ENCODE measurements around the gene MEN1. TPM values are rescaled to one million over a fixed set of nuclear protein-coding genes. Genes with fewer than 3 reads are reported as not detected.

Gene MEN1
- total and polyA plus RNA-seq, 9 of the 15 experiments (the other 6 are each of a cell fraction or from before 2014, with no cell fraction given): 3.4 to 57.2 (median 19.3) TPM

GRCh38 chr11:64757549-64758329 is 52.6 kb downstream of the MEN1 start:
- CTCF ChIA-PET (ENCODE audit: low intra/inter-chr PET ratio): interaction anchor here (0.6 kb wide), 1 partner anchor 99 kb away, joined by 4 read pairs; no protein-coding TSS in a partner anchor
- Histone ChIP-seq H3K79me2 (ENCODE audit: control insufficient read depth, insufficient read depth, low read length) (no peaks in the 10 kb centered on the region), H3K27ac (ENCODE audit: extremely low read depth, low read depth, low read length) (no peak overlapping the region), H3K9me1 (ENCODE audit: control insufficient read depth, insufficient read depth, low read length) (peaks cover 3% of the 10 kb centered on the region), H3K4me3 (no peak overlapping the region), H3K36me3 (ENCODE audit: control insufficient read depth, insufficient read depth, low read length) (peaks cover 10% of the 10 kb centered on the region; the same call in 1 of the 3 replicates), H3K27me3 (ENCODE audit: control insufficient read depth in 2 of 2, insufficient read depth in 2 of 2, low read length in 2 of 2) (no peaks in the 10 kb centered on the region), H2AFZ (ENCODE audit: low read depth, low read length) (no peak overlapping the region), H3K4me1 (replicated peaks in 1 of 2; ENCODE audit: control insufficient read depth in 2 of 2, insufficient read depth in 2 of 2, low read length in 2 of 2) (peaks cover 17 to 79% of the 10 kb centered on the region in 2 experiments), H3K9ac (ENCODE audit: insufficient read depth in 1 of 2, low read depth in 2 of 2, low read length in 2 of 2) (no peak overlapping the region), H3K9me3 (replicated peaks; ENCODE audit: control insufficient read depth, insufficient read depth, low read depth, low read length) (no peaks in the 10 kb centered on the region), H4K20me1 (replicated peaks; ENCODE audit: control insufficient read depth, insufficient read depth, low read length) (peaks cover 7% of the 10 kb centered on the region), H3K4me2 (ENCODE audit: insufficient read depth, low read length) (no peak overlapping the region)
- in situ Hi-C loops (cut with MboI) (no loop called here), intact Hi-C loops (cut with micrococcal nuclease) (no loop called here)
- FAIRE-seq (no peak), ATAC-seq (no peak), DNase-seq (ENCODE audit: extremely low read depth in 1 of 4, low spot score in 3 of 4) (no peak)
- POLR2A ChIA-PET: interaction anchor here (0.6 to 1.4 kb wide), 2 partner anchors 8 to 17 kb away, joined by 3 to 4 read pairs; no protein-coding TSS in a partner anchor
- BruUV-seq (replicated peaks): no TSS peak
- 74% methylated on average over 12 of the region's 19 CpGs for WGBS (ENCODE audit: insufficient coverage, low coverage, missing lambda C conversion rate)
- no peak for TF ChIP-seq HBP1 (CRISPR knock-in tag; IDR thresholded peaks at IDR 0.05)
- TF ChIP-seq CAMTA2 (CRISPR knock-in tag; conservative IDR thresholded peaks at IDR 0.05): no peak
- TF ChIP-seq SETDB1 (IDR thresholded peaks at IDR 0.05; ENCODE audit: low read length): no peak
- peak; percentile 66 to 79; a peak in 3 of 4 replicates for TF ChIP-seq KDM1A (IDR thresholded peaks at IDR 0.05)
- no peak for TF ChIP-seq ZNF282 (CRISPR knock-in tag; IDR thresholded peaks at IDR 0.05)
- TF ChIP-seq MLX (CRISPR knock-in tag; conservative IDR thresholded peaks at IDR 0.05): no peak
- no peak for TF ChIP-seq PKNOX1 (IDR thresholded peaks at IDR 0.05)
- peak; percentile 86 for TF ChIP-seq ZFP36 (IDR thresholded peaks at IDR 0.05; ENCODE audit: low read depth, low read length, partially characterized antibody)
- peak; percentile 42; the same call in 1 of the 2 replicates for TF ChIP-seq HDAC2 (IDR thresholded peaks at IDR 0.05)
- peak; percentile 93 for TF ChIP-seq BCOR (IDR thresholded peaks at IDR 0.05)
- no peak for TF ChIP-seq CREBBP (IDR thresholded peaks at IDR 0.05; ENCODE audit: low read depth, low read length)
- TF ChIP-seq TCFL5 (CRISPR knock-in tag; conservative IDR thresholded peaks at IDR 0.05): no peak
- TF ChIP-seq SMAD3 (CRISPR knock-in tag; conservative IDR thresholded peaks at IDR 0.05): no peak
- TF ChIP-seq RBM25 (IDR thresholded peaks at IDR 0.05; ENCODE audit: low read depth, low read length, severe bottlenecking): peak; percentile 92
- TF ChIP-seq SMARCA5 (IDR thresholded peaks at IDR 0.05): peak; percentile 84; the same call in 1 of the 2 replicates
- no peak for TF ChIP-seq ESRRB (CRISPR knock-in tag; IDR thresholded peaks at IDR 0.05; ENCODE audit: borderline replicate concordance)
- peak in 1 of 2 experiments; percentile 52; a peak in 2 of 4 replicates for TF ChIP-seq RCOR1 (IDR thresholded peaks at IDR 0.05; ENCODE audit: borderline replicate concordance in 1 of 2, low read depth in 2 of 2, low read length in 2 of 2)
- no peak for TF ChIP-seq ZNF217 (CRISPR knock-in tag; IDR thresholded peaks at IDR 0.05)
- no peak for TF ChIP-seq TBL1XR1 (IDR thresholded peaks at IDR 0.05; ENCODE audit: low read length in 2 of 2)
